HepG2 (cell line): ENCODE results near the gene TMEM223. TPM values are rescaled to one million over a fixed set of nuclear protein-coding genes. Genes with fewer than 3 reads are reported as not detected.
A peak's percentile ranks its signal among the peaks of the same experiment; 100 is the strongest.

Experiments used
- AKAP8 ChIP-seq: sonication (generic); formaldehyde crosslinking; IDR thresholded peaks from 2 replicates; pipeline ENCODE4 v1.5.1; 2020; ENCODE audit warnings: mild to moderate bottlenecking, missing genetic modification reagents
- BHLHE40 ChIP-seq: IDR thresholded peaks from 2 replicates; pipeline ENCODE4 v1.6.1; 2011; ENCODE audit warnings: low read length, improper control_type of control experiment
- ELF3 ChIP-seq: IDR thresholded peaks from 2 replicates; pipeline ENCODE4 v1.6.1; 2016; ENCODE audit warnings: missing genetic modification reagents, missing compliant biosample characterization
- FOXA3 ChIP-seq: IDR thresholded peaks from 2 replicates; pipeline ENCODE4 v1.6.1; 2016; ENCODE audit warnings: missing genetic modification reagents, missing compliant biosample characterization
- HIVEP1 ChIP-seq: sonication (generic); formaldehyde crosslinking; IDR thresholded peaks from 2 replicates; pipeline ENCODE4 v1.4.0; 2020; ENCODE audit warnings: mild to moderate bottlenecking, missing genetic modification reagents
- HNF4G ChIP-seq, 2 experiments: sonication (generic) in 1 of 2; formaldehyde crosslinking in 1 of 2; IDR thresholded peaks; 2 replicates each; pipeline versions ENCODE4 v1.4.0 to v1.6.1; 2011 to 2020; ENCODE audit warnings: borderline replicate concordance in 2 of 2, low read depth in 2 of 2, mild to moderate bottlenecking in 2 of 2, low read length in 1 of 2, missing genetic modification reagents in 1 of 2, moderate library complexity in 1 of 2
- IRX3 ChIP-seq: sonication (generic); formaldehyde crosslinking; IDR thresholded peaks from 2 replicates; pipeline ENCODE4 v1.8.1; 2023; ENCODE audit warnings: mild to moderate bottlenecking, low read depth, missing genetic modification reagents, borderline replicate concordance
- ISX ChIP-seq: sonication (generic); formaldehyde crosslinking; conservative IDR thresholded peaks from 2 replicates; pipeline ENCODE4 v1.5.0; 2020; ENCODE audit warnings: missing genetic modification reagents
- MEIS2 ChIP-seq: sonication (generic); formaldehyde crosslinking; IDR thresholded peaks from 2 replicates; pipeline ENCODE4 v1.9.0; 2021; ENCODE audit warnings: mild to moderate bottlenecking, missing genetic modification reagents
- PRDM10 ChIP-seq: sonication (generic); formaldehyde crosslinking; IDR thresholded peaks from 2 replicates; pipeline ENCODE4 v1.4.0; 2020; ENCODE audit warnings: low read depth, missing genetic modification reagents
- XRCC5 ChIP-seq: fragments of 200-400 bp; formaldehyde crosslinking; optimal IDR thresholded peaks from 2 replicates; pipeline ENCODE3; 2017; ENCODE audit warnings: mild to moderate bottlenecking, low read length
- ZBTB2 ChIP-seq: sonication (generic); formaldehyde crosslinking; IDR thresholded peaks from 2 replicates; pipeline ENCODE4 v1.8.0; 2022; ENCODE audit warnings: low read depth, missing genetic modification reagents
- ZNF530 ChIP-seq: sonication (generic); formaldehyde crosslinking; IDR thresholded peaks from 2 replicates; pipeline ENCODE4 v1.5.0; 2020; ENCODE audit warnings: low read depth, mild to moderate bottlenecking, missing genetic modification reagents
- ZNF800 ChIP-seq: sonication (generic); formaldehyde crosslinking; IDR thresholded peaks from 2 replicates; pipeline ENCODE4 v1.4.0; 2020; ENCODE audit warnings: missing genetic modification reagents
- ZNF883 ChIP-seq: sonication (generic); formaldehyde crosslinking; IDR thresholded peaks from 2 replicates; pipeline ENCODE4 v1.5.1; 2020; ENCODE audit warnings: mild to moderate bottlenecking, missing genetic modification reagents; ENCODE audit errors: not compliant biosample characterization
- polyA plus RNA-seq, 8 experiments: library from polyadenylated mRNA; depleted of rRNA in 3 of 8; stranded (reverse) in 7 of 8; unstranded in 1 of 8; fragments of >200 nt; fragmentation: Illumina TruSeq in 4 of 8; extraction: Trizol in 4 of 8; gene quantifications; 2 replicates each; pipeline versions ENCODE4 v1.2.1 to v1.2.3, GENCODE V29; 2011 to 2016; ENCODE audit warnings: low read depth in 4 of 8, missing spikeins in 1 of 8, mixed read lengths in 1 of 8; ENCODE audit not compliant: insufficient read depth in 1 of 8
- total RNA-seq, 5 experiments: library from RNA; depleted of rRNA; stranded (reverse); fragments of >200 nt; fragmentation: Illumina TruSeq; extraction: Trizol; gene quantifications; 2 replicates each; pipeline ENCODE4 v1.2.3, GENCODE V29; 2016; ENCODE audit warnings: low read depth in 1 of 5
- TF ChIP-seq, protein P1 (sequence below): sonication (generic); formaldehyde crosslinking; IDR thresholded peaks from 2 replicates; pipeline ENCODE4 v1.4.0; 2020; ENCODE audit warnings: missing genetic modification reagents, mild to moderate bottlenecking, borderline replicate concordance
- TF ChIP-seq, protein P2 (sequence below): sonication (generic); formaldehyde crosslinking; IDR thresholded peaks from 2 replicates; pipeline ENCODE4 v1.5.1; 2020; ENCODE audit warnings: missing genetic modification reagents, mild to moderate bottlenecking, borderline replicate concordance

Gene TMEM223
- total and polyA plus RNA-seq, 2 of the 13 experiments (the other 11 are each of a cell fraction or from before 2014, with no cell fraction given) = 19.5 to 24.9 TPM

GRCh38 chr11:62753736-62754603 is 37.8 kb downstream of the TMEM223 start, which contains the start of gene ZBTB3 (continued):
- peak; percentile 34; the same call in 1 of the 2 replicates for TF ChIP-seq MEIS2 (CRISPR knock-in tag)
- TF ChIP-seq IRX3 (CRISPR knock-in tag) = no peak
- TF ChIP-seq ZNF530 (CRISPR knock-in tag) = no peak
- peak; percentile 17; the same call in 1 of the 2 replicates for TF ChIP-seq HIVEP1 (CRISPR knock-in tag)
- TF ChIP-seq ISX = no peak
- no peak for TF ChIP-seq BHLHE40
- TF ChIP-seq HNF4G (IDR thresholded peaks at IDR 0.05; ENCODE audit: borderline replicate concordance, low read depth, low read length) = no peak
- TF ChIP-seq HNF4G (CRISPR knock-in tag; IDR thresholded peaks at IDR 0.05; ENCODE audit: borderline replicate concordance, low read depth) = no peak
- TF ChIP-seq, protein P1, sequence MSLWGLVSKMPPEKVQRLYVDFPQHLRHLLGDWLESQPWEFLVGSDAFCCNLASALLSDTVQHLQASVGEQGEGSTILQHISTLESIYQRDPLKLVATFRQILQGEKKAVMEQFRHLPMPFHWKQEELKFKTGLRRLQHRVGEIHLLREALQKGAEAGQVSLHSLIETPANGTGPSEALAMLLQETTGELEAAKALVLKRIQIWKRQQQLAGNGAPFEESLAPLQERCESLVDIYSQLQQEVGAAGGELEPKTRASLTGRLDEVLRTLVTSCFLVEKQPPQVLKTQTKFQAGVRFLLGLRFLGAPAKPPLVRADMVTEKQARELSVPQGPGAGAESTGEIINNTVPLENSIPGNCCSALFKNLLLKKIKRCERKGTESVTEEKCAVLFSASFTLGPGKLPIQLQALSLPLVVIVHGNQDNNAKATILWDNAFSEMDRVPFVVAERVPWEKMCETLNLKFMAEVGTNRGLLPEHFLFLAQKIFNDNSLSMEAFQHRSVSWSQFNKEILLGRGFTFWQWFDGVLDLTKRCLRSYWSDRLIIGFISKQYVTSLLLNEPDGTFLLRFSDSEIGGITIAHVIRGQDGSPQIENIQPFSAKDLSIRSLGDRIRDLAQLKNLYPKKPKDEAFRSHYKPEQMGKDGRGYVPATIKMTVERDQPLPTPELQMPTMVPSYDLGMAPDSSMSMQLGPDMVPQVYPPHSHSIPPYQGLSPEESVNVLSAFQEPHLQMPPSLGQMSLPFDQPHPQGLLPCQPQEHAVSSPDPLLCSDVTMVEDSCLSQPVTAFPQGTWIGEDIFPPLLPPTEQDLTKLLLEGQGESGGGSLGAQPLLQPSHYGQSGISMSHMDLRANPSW (CRISPR knock-in tag) = no peak; the same call in 1 of the 2 replicates
- 0 out of 2 replicates have a peak, but pooled peaks have one; percentile 16 for TF ChIP-seq FOXA3 (CRISPR knock-in tag)
- peak; percentile 43; the same call in 1 of the 2 replicates for TF ChIP-seq ELF3
- 0 out of 2 replicates have a peak, but pooled peaks have one; percentile 26 for TF ChIP-seq ZBTB2 (CRISPR knock-in tag)
- no peak for TF ChIP-seq PRDM10 (CRISPR knock-in tag)
- TF ChIP-seq ZNF800 (CRISPR knock-in tag) = no peak
- TF ChIP-seq, protein P2, sequence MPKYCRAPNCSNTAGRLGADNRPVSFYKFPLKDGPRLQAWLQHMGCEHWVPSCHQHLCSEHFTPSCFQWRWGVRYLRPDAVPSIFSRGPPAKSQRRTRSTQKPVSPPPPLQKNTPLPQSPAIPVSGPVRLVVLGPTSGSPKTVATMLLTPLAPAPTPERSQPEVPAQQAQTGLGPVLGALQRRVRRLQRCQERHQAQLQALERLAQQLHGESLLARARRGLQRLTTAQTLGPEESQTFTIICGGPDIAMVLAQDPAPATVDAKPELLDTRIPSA (CRISPR knock-in tag) = no peak
- peak; percentile 53 for TF ChIP-seq ZNF883
- TF ChIP-seq AKAP8 (CRISPR knock-in tag) = no peak
- TF ChIP-seq XRCC5 = peak; percentile 64
